Smooth muscle cell (in vitro differentiated cells): ENCODE measurements around the gene ECHDC1. TPM values are rescaled to one million over a fixed set of nuclear protein-coding genes. Genes with fewer than 3 reads are reported as not detected.
"Not testable (repeated sequence)": the region's sequence is repeated elsewhere in the genome, so short reads cannot be mapped to it uniquely, and the experiment has no call there.

Source experiments
- DNase-seq: peaks from one replicate; lab custom pipeline; 2025; ENCODE audit not compliant: unreplicated experiment; lab: John Stamatoyannopoulos, UW
- H2AFZ ChIP-seq: fragments of 200-600 bp; sonication (generic); 2 replicates; pipeline ENCODE4 v1.6.0; 2016; ENCODE audit warnings: antibody characterized with exemption, low read depth, mild to moderate bottlenecking
- H3F3A ChIP-seq: fragments of 200-600 bp; sonication (generic); 2 replicates; pipeline ENCODE4 v1.6.0; 2017; ENCODE audit warnings: antibody characterized with exemption, low read depth
- H3K27ac ChIP-seq: fragments of 200-600 bp; sonication (generic); 2 replicates; pipeline ENCODE4 v1.5.1; 2016; ENCODE audit warnings: low read depth, mild to moderate bottlenecking
- H3K27me3 ChIP-seq: fragments of 200-600 bp; sonication (generic); 2 replicates; pipeline ENCODE4 v1.6.1; 2016; ENCODE audit warnings: low read depth, mild to moderate bottlenecking
- H3K36me3 ChIP-seq: fragments of 200-600 bp; sonication (generic); 2 replicates; pipeline ENCODE4 v1.5.1; 2016; ENCODE audit warnings: low read depth
- H3K4me1 ChIP-seq: fragments of 200-600 bp; sonication (generic); 2 replicates; pipeline ENCODE4 v1.5.1; 2016; ENCODE audit warnings: low read depth
- H3K4me2 ChIP-seq: fragments of 200-600 bp; sonication (generic); 2 replicates; pipeline ENCODE4 v1.6.0; 2016; ENCODE audit warnings: mild to moderate bottlenecking
- H3K4me3 ChIP-seq: fragments of 200-600 bp; sonication (generic); 2 replicates; pipeline ENCODE4 v1.5.1; 2016; ENCODE audit warnings: mild to moderate bottlenecking
- H3K79me2 ChIP-seq: fragments of 200-600 bp; sonication (generic); 2 replicates; pipeline ENCODE4 v1.6.0; 2016; ENCODE audit warnings: low read depth, mild to moderate bottlenecking
- H3K9ac ChIP-seq: fragments of 200-600 bp; sonication (generic); 2 replicates; pipeline ENCODE4 v1.6.0; 2016; ENCODE audit warnings: low read depth
- H3K9me3 ChIP-seq: fragments of 200-600 bp; sonication (generic); replicated peaks from 2 replicates; pipeline ENCODE4 v1.5.1; 2016; ENCODE audit warnings: low read depth
- H4K20me1 ChIP-seq: fragments of 200-600 bp; sonication (generic); 2 replicates; pipeline ENCODE4 v1.6.0; 2016; ENCODE audit warnings: low read depth
- CTCF ChIP-seq: fragments of 200-600 bp; sonication (generic); IDR thresholded peaks from 2 replicates; pipeline ENCODE4 v1.5.1; 2017; ENCODE audit warnings: borderline replicate concordance, mild to moderate bottlenecking, antibody characterized with exemption; ENCODE audit not compliant: insufficient read depth, poor library complexity, severe bottlenecking
- WGBS: methylation state at CpG from one replicate; pipeline ENCODE4 v1.1.7; 2016; ENCODE audit warnings: low lambda C conversion rate; 5-methylcytosine and 5-hydroxymethylcytosine counted together
- polyA plus RNA-seq: library from polyadenylated mRNA; unstranded; fragments of >200 nt; fragmentation: Nextera tagmentation; extraction: Ambion mirVana; gene quantifications from 2 replicates; pipeline ENCODE4 v1.2.1, GENCODE V29; 2016
- total RNA-seq: library from RNA; depleted of rRNA; stranded (reverse); fragments of >200 nt; gene quantifications from 2 replicates; pipeline ENCODE4 v1.2.3, GENCODE V29; 2014

ECHDC1 gene
- total and polyA plus RNA-seq, 2 experiments from 2014 or later, result 43.0 to 59.3 TPM

- H3K9ac ChIP-seq, result no peak overlapping the region
- H3K4me2 ChIP-seq, result no peak overlapping the region
- H4K20me1 ChIP-seq, result no peaks in the 10 kb centered on the region
- no peaks in the 10 kb centered on the region for H3K4me1 ChIP-seq
- no peaks in the 10 kb centered on the region for H3K36me3 ChIP-seq
- no peaks in the 10 kb centered on the region for H3K79me2 ChIP-seq
- DNase-seq, result no peak
- no peak overlapping the region for H2AFZ ChIP-seq
- no peaks in the 10 kb centered on the region for H3K27me3 ChIP-seq
- WGBS, result 82% methylated on average over 3 of the region's 3 CpGs
- TF ChIP-seq CTCF, result no peak
- no peaks in the 10 kb centered on the region for H3F3A ChIP-seq
- H3K27ac ChIP-seq, result no peak overlapping the region
- no peak overlapping the region for H3K4me3 ChIP-seq
- H3K9me3 ChIP-seq, result no peaks in the 10 kb centered on the region
Observed at GRCh38 chr6:127389706-127390105, 46.3 kb upstream of the ECHDC1 start.

- Histone ChIP-seq H3K9ac (no peak overlapping the region), H2AFZ (no peak overlapping the region), H3K27me3 (no peaks in the 10 kb centered on the region), H3K4me3 (no peak overlapping the region), H3K4me2 (no peak overlapping the region), H3K36me3 (no peaks in the 10 kb centered on the region), H3K79me2 (no peaks in the 10 kb centered on the region), H4K20me1 (no peaks in the 10 kb centered on the region), H3K27ac (no peak overlapping the region), H3F3A (no peaks in the 10 kb centered on the region), H3K9me3 (no peaks in the 10 kb centered on the region), H3K4me1 (peaks cover 7% of the 10 kb centered on the region)
- no peak for TF ChIP-seq CTCF
- WGBS, result 93% methylated on average over 3 of the region's 3 CpGs
- DNase-seq, result no peak
Observed at GRCh38 chr6:127385668-127386430, 42.4 kb upstream of the ECHDC1 start.

GRCh38 chr6:127384848-127385247, 41.4 kb upstream of the ECHDC1 start:
- not testable (repeated sequence) for H3K27me3 ChIP-seq, DNase-seq, H3K36me3 ChIP-seq, H3K4me3 ChIP-seq, H3K9ac ChIP-seq, H4K20me1 ChIP-seq, H3K9me3 ChIP-seq, H3K27ac ChIP-seq, H3K79me2 ChIP-seq, H3K4me1 ChIP-seq, H3F3A ChIP-seq, H2AFZ ChIP-seq, H3K4me2 ChIP-seq
- WGBS, result 96% methylated on average over 5 of the region's 5 CpGs

GRCh38 chr6:127383988-127384387, 40.6 kb upstream of the ECHDC1 start:
- no peak for TF ChIP-seq CTCF
- Histone ChIP-seq H3K79me2 (no peaks in the 10 kb centered on the region), H3K27ac (no peak overlapping the region), H3K36me3 (no peaks in the 10 kb centered on the region), H4K20me1 (no peaks in the 10 kb centered on the region), H3K27me3 (no peaks in the 10 kb centered on the region), H3K9ac (no peak overlapping the region), H3K9me3 (no peaks in the 10 kb centered on the region), H3K4me1 (peaks cover 7% of the 10 kb centered on the region), H3K4me3 (no peak overlapping the region), H3F3A (no peaks in the 10 kb centered on the region), H3K4me2 (no peak overlapping the region), H2AFZ (no peak overlapping the region)
- 96% methylated on average over 1 of the region's 1 CpG for WGBS
- DNase-seq, result no peak
